GM18873 (cell line): ENCODE data around the gene SECTM1.

Source experiments
- ATAC-seq: cut with Tn5 transposase; IDR thresholded peaks from one replicate; pipeline ENCODE4 v1.9.1; 2021; ENCODE audit warnings: mild to moderate bottlenecking, moderate library complexity, moderate number of reproducible peaks; ENCODE audit not compliant: unreplicated experiment, low FRiP score

Gene SECTM1

DNA sequence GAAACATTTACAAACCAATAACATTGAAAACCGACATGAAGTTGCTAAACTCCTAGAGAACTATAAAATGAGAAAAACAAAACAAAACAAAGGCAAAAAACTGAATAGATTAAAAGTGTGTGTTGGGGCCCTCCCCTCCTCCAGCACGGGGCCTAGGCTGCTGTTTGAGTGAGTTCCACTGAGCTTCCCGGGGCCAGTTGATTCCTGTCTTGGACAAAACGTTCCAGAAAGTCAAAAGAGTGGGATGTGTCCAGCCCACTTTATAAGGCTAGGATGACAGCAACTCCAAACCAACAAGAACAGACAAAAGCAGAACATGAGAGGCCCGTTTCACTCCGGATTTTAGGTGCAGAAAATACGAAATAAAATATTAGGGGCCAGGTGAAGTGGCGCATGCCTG, 48.4 kb downstream of the SECTM1 start:
- no peak for ATAC-seq

DNA sequence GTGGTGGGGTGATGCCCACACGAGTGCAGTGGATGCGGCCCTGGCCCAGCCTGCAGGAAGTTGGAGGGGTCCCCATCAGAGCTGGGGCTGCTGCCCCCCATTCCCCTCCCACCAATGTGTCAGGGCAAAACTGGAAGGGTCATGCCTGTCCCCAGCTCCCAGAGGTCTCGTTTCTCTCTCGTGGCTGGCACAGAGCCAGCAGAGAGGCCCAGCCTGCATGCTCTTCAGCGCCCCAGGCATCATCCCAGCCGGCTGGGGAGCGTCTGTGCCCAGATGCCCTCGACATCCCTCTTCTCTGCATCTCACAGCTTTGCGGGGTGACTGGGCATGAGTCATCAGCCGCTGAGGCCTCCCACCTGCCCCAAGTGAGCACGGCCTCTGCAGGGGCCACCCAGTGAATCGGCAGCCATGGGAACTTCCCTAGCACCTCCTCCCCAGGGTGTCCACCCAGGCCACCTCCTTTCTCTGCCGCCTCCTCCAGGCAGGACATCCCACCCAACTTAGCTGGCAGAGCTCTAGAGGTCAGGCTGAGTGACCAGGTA, 50.3 kb downstream of the SECTM1 start:
- ATAC-seq = no peak

DNA sequence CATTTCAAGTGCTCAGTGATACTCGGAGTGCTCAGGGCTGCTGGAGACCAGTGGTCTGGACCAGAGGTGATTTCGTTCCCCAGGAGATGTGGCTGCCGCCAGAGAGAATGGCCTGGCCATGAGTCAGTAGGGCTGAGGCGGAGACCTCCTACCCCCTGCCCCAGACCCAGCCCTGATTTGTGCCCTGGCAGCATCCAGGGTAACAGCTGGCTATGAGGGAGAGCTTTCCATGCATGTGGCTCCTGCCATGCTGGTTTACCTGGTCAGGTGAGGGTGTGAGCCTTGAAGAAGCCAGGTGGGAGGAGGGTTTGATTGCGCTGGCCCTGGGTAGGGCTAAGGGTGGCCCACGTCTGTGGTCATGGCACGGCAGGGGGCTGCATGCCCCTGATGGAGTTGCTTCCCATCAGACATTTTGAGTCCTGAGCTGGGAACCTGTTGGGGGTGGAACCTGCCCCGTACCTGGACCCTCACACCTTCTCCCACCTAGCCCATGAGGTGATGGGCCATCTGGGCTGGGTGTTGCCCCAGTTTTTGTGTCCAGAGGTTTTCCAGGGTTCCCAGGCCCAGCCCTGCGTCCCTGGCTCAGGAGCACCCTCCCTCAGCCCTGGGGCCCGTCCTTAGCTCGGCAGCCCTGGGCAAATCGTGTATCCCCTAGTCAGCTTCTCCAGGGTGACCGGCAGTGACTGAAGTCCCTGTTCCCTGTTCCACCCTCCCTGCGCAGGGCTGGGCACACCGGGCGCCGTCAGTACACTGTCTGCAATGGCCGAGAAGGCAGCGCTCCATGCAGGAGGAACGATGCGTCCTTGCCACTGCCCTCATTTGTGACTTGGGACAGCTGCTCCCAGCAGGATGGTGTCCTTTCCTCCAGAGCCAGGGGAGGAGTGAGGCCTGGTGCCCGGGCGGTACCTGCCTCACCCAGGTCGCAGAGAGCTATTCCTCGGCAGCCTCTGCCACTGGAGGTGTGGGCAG, 51.0 kb downstream of the SECTM1 start:
- no peak for ATAC-seq

DNA sequence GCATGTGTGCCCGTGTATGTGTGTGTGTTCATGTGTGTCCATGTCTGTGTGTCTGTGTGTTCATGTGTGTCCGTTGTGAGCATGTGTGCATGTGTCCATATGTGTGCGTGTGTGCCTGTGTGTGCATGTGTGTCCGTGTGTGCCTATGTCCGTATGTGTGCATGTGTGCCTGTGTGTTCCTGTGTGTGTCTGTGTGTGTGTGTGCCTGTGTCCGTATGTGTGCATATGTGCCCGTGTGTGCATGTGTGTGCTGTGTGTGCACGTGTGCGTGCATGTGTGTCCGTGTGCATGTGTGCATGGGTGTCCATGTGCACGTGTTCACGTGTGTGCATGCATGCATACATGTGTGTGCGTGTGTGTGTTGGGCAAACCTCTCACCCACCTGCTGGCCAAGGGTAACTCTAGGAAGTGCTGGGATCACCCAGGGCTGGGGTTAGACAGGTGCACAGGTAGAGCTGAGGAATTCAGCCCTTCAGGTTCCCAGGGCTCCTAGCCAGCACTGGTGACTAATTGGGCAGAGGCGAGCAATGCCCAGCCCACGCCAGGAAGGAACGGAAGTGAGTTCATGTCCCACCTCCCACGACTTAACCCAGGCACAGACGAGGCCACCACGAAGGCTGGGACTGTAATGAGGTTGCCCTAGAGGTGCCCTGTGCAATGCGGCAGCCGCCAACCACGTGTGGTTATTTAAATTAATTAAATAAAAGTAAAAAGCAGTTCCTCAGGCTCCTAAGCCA, 51.9 kb downstream of the SECTM1 start:
- ATAC-seq = no peak

DNA sequence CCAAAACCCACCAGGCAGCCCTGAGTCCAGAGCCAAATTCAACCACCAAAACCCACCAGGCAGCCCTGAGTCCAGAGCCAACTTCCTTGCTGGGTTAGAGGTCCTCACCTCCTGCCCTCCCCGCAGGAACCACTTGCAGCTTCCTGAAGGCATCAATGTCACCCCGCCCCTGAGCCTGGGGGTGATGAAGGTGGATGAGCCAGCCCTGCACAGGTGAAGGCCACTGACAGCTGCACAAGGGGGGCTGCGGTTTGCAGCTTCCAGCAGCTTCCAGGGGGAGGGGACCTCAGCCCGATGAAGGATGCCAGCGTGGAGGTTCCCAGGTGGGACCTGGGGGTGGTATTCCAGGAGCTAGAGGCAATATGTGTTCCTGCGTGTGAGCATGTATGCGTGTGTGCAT, 52.5 kb downstream of the SECTM1 start:
- ATAC-seq = no peak

DNA sequence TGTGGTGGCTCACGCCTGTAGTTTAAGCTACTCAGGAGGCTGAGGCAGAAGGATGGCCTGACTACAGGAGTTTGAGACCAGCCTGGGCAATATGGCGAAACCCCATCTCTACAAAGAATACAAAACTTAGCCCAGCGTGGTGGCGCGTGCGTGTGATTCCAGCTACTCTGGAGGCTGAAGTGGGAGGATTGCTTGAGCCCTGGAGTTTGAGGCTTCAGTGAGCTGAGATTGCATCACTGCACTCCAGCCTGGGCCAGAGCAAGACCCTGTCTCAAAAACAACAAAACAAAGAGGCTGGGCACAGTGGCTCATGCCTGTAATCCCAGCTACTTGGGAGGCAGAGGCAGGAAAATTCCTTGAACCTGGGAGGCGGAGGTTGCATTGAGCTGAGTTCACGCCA, 53.0 kb downstream of the SECTM1 start:
- ATAC-seq = no peak

DNA sequence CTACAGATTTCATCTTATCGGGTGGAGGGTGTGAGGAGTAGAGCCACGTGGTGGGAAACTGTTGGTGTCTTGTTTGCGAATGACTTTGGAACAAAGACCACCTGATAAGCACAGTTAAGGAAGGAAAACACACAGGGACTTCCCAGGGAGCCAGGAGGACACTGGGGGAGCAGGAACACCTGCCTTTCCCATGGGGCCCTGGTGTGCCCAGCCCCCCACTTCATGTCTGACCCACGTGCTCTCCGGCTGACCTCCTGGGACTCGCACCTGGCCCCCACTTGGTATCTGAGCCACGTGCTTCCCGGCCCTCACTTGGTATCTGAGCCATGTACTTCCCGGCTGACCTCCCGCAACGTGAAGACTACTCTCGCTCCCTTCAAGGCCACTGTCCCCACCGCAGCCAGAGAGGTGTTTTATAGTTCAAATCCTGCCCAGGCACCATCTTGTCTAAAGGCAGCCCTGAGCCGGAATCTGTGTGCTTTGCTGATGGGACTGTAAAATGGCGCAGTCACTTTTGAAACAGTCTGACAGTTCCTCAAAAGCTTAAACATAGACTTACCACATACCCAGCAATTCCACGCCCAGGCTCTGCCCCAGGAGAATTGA, 54.7 kb downstream of the SECTM1 start:
- ATAC-seq = no peak

DNA sequence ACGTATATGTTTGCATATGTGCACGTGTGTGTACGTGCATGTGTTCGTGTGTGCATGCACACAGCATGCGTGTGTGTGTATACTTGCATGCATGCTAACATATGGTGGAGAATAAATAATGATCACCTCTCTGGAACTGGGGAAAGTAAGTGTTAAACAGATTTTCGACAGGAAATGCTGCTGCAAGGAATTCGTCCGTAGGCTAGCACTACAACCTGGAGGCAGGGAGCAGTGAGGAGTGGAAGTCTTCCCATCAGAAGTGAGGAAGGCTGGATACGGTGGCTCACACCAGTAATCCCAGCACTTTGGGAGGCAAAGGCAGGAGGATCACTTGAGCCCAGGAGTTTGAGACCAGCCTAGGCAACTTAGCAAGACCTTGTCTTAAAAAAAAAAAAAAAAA, 55.3 kb downstream of the SECTM1 start:
- no peak for ATAC-seq

DNA sequence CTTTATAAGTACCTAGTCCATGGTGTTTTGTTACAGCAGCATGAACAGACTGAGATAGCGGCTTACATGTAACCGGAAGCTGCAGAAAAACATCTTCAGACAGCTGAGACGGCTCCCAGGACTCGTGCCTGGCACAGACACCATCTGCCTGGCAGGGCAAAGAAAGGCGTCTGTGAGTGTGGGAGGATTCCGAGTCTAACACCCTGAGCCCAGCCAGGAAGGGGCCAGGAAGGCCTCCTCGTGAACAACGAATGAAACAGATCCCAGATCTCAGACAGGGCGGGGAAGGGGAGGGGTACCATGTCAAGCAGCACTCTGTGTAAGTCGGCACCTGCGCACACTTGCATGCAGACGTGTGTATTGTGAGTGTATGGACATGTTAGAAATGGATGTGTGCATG, 55.7 kb downstream of the SECTM1 start:
- no peak for ATAC-seq

DNA sequence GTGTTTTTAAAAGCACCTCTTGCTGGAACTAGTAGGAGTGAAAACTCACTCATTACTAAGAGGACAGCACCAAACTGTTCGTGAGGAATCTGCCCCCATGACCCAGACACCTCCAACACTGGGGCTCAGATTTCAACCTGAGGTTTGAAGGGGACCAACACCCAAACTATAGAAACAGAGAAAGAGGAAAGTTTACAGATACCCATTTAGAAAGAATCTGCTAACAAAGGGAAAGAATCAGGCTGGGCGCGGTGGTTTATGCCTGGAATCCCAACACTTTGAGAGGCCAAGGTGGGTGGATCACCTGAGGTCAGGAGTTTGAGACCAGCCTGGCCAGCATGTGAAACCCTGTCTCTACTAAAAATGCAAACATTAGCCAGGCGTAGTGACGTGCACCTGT, 56.6 kb downstream of the SECTM1 start:
- no peak for ATAC-seq

DNA sequence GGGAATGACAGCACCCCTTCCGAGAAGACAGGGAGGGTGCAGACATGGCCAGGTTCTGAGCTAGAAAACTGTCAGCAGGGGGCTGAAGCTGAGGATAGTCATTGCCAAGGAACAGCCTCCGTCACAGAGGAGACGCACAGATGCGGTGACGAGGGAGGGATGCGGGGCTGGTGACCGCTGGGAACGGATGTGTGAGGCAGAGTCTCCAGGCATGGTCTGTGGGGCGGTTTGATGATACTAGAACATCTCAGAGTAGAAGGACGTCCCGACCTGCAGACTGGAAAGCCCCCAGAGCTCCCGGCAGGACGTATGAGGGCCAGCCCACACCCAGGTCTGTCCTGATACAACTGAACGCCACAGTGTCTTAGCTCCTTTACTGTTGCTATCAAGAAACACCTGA, 58.2 kb downstream of the SECTM1 start:
- no peak for ATAC-seq

DNA sequence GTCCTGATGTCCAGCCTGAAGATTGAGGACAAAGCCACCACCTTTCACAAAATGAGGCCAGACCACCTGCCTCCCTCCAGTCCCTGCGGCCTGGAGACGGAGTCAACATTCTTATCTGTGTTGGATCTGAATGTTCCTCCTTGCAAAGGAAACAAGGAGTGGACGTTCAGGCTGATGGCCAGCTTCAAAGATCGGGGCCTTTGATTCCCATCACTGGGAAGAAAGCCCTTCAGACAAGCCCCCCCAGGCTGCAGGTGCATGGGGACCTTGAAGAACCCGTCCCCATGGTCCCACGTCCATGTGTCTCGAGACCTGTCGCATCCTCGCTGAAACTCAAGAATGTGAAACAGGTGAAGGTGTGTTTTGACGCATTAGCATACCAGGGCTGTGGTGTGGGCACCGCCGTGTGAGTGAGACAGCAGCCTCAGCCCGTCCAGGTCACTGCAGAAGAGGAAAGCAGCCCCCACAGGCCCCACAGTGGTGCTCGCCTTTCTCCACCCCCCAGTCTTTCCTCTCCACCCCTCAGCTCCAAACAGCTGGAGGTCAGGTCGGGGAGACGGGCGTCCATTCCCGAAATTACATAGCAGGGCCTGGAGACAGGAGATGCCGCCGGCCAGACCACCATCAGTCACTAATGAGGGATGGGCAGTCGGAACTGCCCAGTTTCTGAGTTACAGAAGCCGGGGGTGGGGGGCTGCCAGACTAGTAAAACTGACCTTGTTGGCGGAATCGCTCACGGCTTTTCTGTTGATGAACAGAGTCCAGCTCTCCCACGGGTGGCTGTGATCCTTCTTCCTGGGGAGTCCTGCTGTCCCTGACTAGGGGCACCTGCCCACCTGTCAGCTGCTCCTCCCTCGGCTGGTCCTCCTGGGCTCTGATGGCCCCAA, 59.2 kb downstream of the SECTM1 start:
- no peak for ATAC-seq

DNA sequence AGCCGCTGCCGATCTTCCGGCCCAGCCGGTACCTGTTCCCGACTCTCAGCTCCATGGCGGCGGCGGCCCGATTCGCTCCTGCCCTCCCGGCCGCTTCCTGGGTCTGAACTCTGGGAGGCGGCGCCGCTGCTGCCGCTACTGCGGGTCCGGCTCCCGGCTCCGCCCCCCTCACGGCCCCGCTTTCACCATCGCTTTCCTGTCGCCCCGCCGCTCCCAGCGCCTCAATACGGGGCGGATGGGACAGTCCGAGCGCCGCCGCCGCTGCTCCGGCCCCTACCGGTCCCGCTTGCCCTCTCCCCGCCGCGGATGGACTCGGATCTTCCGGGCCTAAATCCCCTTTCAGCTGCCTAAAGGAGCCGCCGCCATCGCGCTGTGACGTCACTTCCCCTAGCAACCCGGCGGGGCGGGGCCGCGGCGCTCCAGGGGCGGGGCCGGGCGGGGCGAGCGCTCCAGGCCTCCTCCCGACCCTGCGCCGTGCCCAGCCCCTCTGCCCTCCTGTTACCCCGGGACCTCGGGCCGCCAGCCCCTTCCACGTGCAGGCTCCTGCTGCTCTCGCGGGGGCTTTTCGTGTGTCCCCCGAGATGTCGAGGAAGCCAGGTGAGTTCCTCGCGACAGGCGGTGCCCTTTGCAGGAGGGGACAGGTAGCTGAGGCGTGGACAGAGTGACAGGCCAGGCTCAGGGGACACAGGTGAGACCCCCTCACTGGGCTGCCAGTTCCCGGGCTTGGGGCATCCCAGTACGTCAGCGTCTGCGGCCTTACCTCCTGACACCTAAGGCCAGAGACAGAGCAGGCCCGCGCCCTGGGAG, 60.0 kb downstream of the SECTM1 start, which contains the start of gene CSNK1D:
Gene CSNK1D, minus strand, starts transcription at position 374 of the 807 bp plus-strand sequence. Its CDS starts 319 bp downstream, at position 55.
- ATAC-seq = peak; percentile 46

DNA sequence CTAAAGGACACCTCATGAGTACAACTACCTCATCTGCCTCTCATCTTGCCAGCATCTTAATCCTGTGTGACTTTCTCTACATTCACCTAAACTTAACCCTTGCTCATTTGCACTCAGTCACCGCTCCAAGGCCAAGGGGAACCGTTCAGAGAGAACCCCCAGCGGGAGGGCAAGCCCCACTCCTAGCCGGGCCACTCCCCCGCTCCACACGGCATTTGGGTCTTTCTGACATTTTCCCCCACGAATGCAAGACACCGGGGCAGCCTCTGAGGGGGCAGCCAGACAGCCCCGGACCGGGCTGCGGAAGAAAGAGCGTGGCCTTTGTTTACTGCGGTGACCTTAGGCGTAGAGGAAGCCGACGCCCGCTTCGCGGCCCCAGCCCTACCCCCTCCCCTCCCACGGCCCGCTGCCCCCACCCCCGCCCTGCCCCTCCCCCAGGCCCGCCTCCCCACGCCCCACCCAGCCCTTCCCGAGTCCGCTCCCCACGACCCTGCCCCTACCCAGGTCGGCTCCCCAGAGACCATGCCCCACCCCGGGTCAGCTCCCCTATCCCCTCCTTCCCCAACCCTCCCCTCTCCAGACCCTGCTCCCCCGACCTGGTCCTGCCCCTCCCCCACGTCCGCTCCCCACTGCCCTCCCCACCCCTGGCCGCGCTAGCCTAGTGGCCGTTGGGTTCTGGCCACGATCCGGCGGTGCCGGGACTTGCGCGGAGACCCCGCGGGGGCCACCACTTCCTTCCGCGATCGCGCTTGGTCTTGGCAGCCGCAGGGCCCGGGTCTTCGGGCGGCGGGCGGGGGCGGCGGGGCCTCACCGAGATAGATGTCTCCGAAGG, 60.9 kb downstream of the SECTM1 start:
- no peak for ATAC-seq

DNA sequence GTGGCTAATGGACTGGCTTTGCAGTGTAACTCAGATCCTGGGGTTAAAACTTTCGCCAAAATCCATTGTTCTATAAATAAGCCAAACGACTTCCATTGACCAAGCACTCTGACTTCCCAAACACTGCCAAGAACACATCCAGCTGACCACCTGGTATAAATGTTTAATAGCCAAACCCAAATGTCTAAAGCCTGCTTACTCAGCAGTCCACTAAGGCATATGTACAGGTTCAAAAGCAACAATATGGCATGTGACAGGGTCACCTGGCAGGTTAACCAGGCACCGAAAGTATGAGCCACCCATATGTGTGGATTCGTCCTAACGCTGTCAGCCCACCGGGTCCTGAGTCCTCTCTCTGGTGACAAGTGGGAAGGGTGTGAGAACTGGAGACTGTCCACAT, 62.2 kb downstream of the SECTM1 start:
- ATAC-seq = no peak
